Neural cell (in vitro differentiated cells): ENCODE data around the gene OR1E2. TPM values are rescaled to one million over a fixed set of nuclear protein-coding genes. Genes with fewer than 3 reads are reported as not detected.

Source experiments
- H2AFZ ChIP-seq: fragments of 200-600, 300-800 bp; sonication (generic), shearing (Covaris generic); 2 replicates; pipeline ENCODE4 v1.6.0; 2014; ENCODE audit warnings: low read depth, mild to moderate bottlenecking, antibody characterized with exemption, low read length, moderate library complexity
- H3F3A ChIP-seq: fragments of 200-600 bp; shearing (Covaris generic); 2 replicates; pipeline ENCODE4 v1.6.1; 2016; ENCODE audit warnings: mild to moderate bottlenecking, moderate library complexity, mixed read lengths, antibody characterized with exemption, low read length; ENCODE audit not compliant: insufficient read depth, poor library complexity, severe bottlenecking
- H3K27ac ChIP-seq: fragments of 200-600, 300-800 bp; sonication (generic), shearing (Covaris generic); 2 replicates; pipeline ENCODE4 v1.5.1; 2014; ENCODE audit warnings: mild to moderate bottlenecking, low read length, moderate library complexity
- H3K27me3 ChIP-seq: fragments of 300-800, 200-600 bp; sonication (generic), shearing (Covaris generic); 2 replicates; pipeline ENCODE4 v1.6.0; 2014; ENCODE audit warnings: mild to moderate bottlenecking, low read depth, low read length, moderate library complexity; ENCODE audit not compliant: insufficient read depth
- H3K36me3 ChIP-seq: fragments of 300-800, 200-600 bp; sonication (generic), shearing (Covaris generic); 2 replicates; pipeline ENCODE4 v1.5.1; 2014; ENCODE audit warnings: mild to moderate bottlenecking, antibody characterized with exemption, low read length, moderate library complexity; ENCODE audit not compliant: insufficient read depth
- H3K4me2 ChIP-seq: fragments of 300-800, 200-600 bp; sonication (generic), shearing (Covaris generic); 2 replicates; pipeline ENCODE4 v1.6.0; 2014; ENCODE audit warnings: mild to moderate bottlenecking, low read length
- H3K4me3 ChIP-seq: fragments of 300-800, 200-600 bp; sonication (generic), shearing (Covaris generic); 2 replicates; pipeline ENCODE4 v1.5.1; 2014; ENCODE audit warnings: mild to moderate bottlenecking, low read length, moderate library complexity
- H3K79me2 ChIP-seq: fragments of 200-600 bp; shearing (Covaris generic); replicated peaks from 2 replicates; pipeline ENCODE4 v1.6.0; 2014; ENCODE audit warnings: mild to moderate bottlenecking, low read length, moderate library complexity; ENCODE audit not compliant: insufficient read depth
- H3K9ac ChIP-seq: fragments of 300-800, 200-600 bp; sonication (generic), shearing (Covaris generic); 2 replicates; pipeline ENCODE4 v1.6.1; 2016; ENCODE audit warnings: mild to moderate bottlenecking, low read length, mixed read lengths
- H3K9me2 ChIP-seq: fragments of 200-600 bp; shearing (Covaris generic); 2 replicates; pipeline ENCODE4 v1.6.1; 2016; ENCODE audit warnings: mild to moderate bottlenecking, low read length, mixed read lengths; ENCODE audit not compliant: insufficient read depth
- H3K9me3 ChIP-seq: fragments of 200-600, 300-800 bp; sonication (generic), shearing (Covaris generic); 2 replicates; pipeline ENCODE4 v1.6.1; 2016; ENCODE audit warnings: mild to moderate bottlenecking, mixed run types, low read length, moderate library complexity, mixed read lengths
- H4K20me1 ChIP-seq: fragments of 200-600 bp; shearing (Covaris generic); 2 replicates; pipeline ENCODE4 v1.6.1; 2016; ENCODE audit warnings: mild to moderate bottlenecking, mixed run types; ENCODE audit not compliant: insufficient read depth
- CTCF ChIP-seq: fragments of 450-650 bp; IDR thresholded peaks from 2 replicates; pipeline ENCODE4 v1.5.1; 2014; ENCODE audit warnings: antibody characterized with exemption, mild to moderate bottlenecking, moderate library complexity; ENCODE audit not compliant: poor library complexity, severe bottlenecking
- EP300 ChIP-seq: fragments of 450-650 bp; conservative IDR thresholded peaks from 2 replicates; pipeline ENCODE4 v1.6.1; 2014; ENCODE audit warnings: antibody characterized with exemption, mild to moderate bottlenecking, moderate library complexity; ENCODE audit not compliant: poor library complexity, severe bottlenecking
- EZH2 ChIP-seq: fragments of 200-600, 300-800 bp; shearing (Covaris generic), sonication (generic); IDR thresholded peaks from 2 replicates; pipeline ENCODE4 v1.6.1; 2014; ENCODE audit warnings: antibody characterized with exemption, low read length, borderline replicate concordance, mild to moderate bottlenecking; ENCODE audit not compliant: insufficient read depth, poor library complexity, severe bottlenecking
- MXI1 ChIP-seq: fragments of 450-650 bp; conservative IDR thresholded peaks from 2 replicates; pipeline ENCODE4 v1.6.1; 2014; ENCODE audit warnings: antibody characterized with exemption, mild to moderate bottlenecking; ENCODE audit not compliant: poor library complexity, severe bottlenecking
- POLR2AphosphoS5 ChIP-seq: IDR thresholded peaks from 2 replicates; pipeline ENCODE4 v1.6.1; 2012
- RAD21 ChIP-seq: fragments of 450-650 bp; conservative IDR thresholded peaks from 2 replicates; pipeline ENCODE4 v1.6.1; 2014; ENCODE audit warnings: antibody characterized with exemption, mild to moderate bottlenecking, moderate library complexity
- REST ChIP-seq: IDR thresholded peaks from 2 replicates; pipeline ENCODE4 v1.6.1; 2012; ENCODE audit warnings: borderline replicate concordance
- SMC3 ChIP-seq: fragments of 450-650 bp; conservative IDR thresholded peaks from 2 replicates; pipeline ENCODE4 v1.6.1; 2014; ENCODE audit warnings: antibody characterized with exemption, mild to moderate bottlenecking, moderate library complexity; ENCODE audit not compliant: poor library complexity
- TAF1 ChIP-seq: IDR thresholded peaks from 2 replicates; pipeline ENCODE4 v1.6.1; 2012; ENCODE audit warnings: low read depth
- polyA minus RNA-seq: library from RNA; depleted of rRNA, polyadenylated mRNA; stranded (reverse); fragments of >200 nt; gene quantifications from 2 replicates; pipeline ENCODE4 v1.2.3, GENCODE V29; 2014
- polyA plus RNA-seq: library from polyadenylated mRNA; depleted of rRNA; stranded (reverse); fragments of >200 nt; gene quantifications from 2 replicates; pipeline ENCODE4 v1.2.3, GENCODE V29; 2014

Gene OR1E2
- polyA plus RNA-seq (not detected in 2 replicates), polyA minus RNA-seq (not detected in 2 replicates)

- Histone ChIP-seq H3K9me3 (no peaks in the 10 kb centered on the region), H4K20me1 (no peaks in the 10 kb centered on the region), H3K4me3 (no peak within 1 kb of the TSS), H3K27ac (no peak within 1 kb of the TSS), H2AFZ (no peak within 1 kb of the TSS), H3K79me2 (no peaks in the 10 kb centered on the region), H3K27me3 (no peaks in the 10 kb centered on the region), H3K4me2 (no peak within 1 kb of the TSS), H3K9me2 (no peaks in the 10 kb centered on the region), H3K9ac (no peak within 1 kb of the TSS), H3K36me3 (no peaks in the 10 kb centered on the region), H3F3A (no peaks in the 10 kb centered on the region)
- TF ChIP-seq EP300: no peak
- TF ChIP-seq CTCF: no peak
- no peak for TF ChIP-seq REST
- no peak for TF ChIP-seq RAD21
- TF ChIP-seq EZH2: no peak
- TF ChIP-seq TAF1: no peak
- no peak for TF ChIP-seq POLR2AphosphoS5
- TF ChIP-seq MXI1: no peak
- TF ChIP-seq SMC3: no peak
Measured at GRCh38 chr17:3433741-3434140, at the start of gene OR1E2. TSS of gene OR1E2 (minus strand) at chr17:3433841. CDS start at chr17:3433841, 0 bp downstream.

GRCh38 chr17:3482852-3483251 lies 49.2 kb upstream of the OR1E2 start:
- TF ChIP-seq CTCF (no peak), MXI1 (no peak), TAF1 (no peak), REST (no peak), POLR2AphosphoS5 (no peak), SMC3 (no peak), EZH2 (no peak), EP300 (no peak), RAD21 (no peak)
- no peak overlapping the region for H3K9ac ChIP-seq
- no peak overlapping the region for H2AFZ ChIP-seq
- no peaks in the 10 kb centered on the region for H3K79me2 ChIP-seq
- H3K27me3 ChIP-seq: no peaks in the 10 kb centered on the region
- no peak overlapping the region for H3K4me3 ChIP-seq
- H3K27ac ChIP-seq: no peak overlapping the region
- H3K4me2 ChIP-seq: no peak overlapping the region
- no peaks in the 10 kb centered on the region for H4K20me1 ChIP-seq
- no peaks in the 10 kb centered on the region for H3K9me3 ChIP-seq
- H3K36me3 ChIP-seq: no peaks in the 10 kb centered on the region
- no peaks in the 10 kb centered on the region for H3F3A ChIP-seq
- H3K9me2 ChIP-seq: no peaks in the 10 kb centered on the region
